ENCODE measurements around the gene HK2. TPM values are rescaled to one million over a fixed set of nuclear protein-coding genes. Genes with fewer than 3 reads are reported as not detected.

Gene HK2
- total RNA-seq, 2 donors from 2014 or later = 3.4 to 8.1 TPM

DNA sequence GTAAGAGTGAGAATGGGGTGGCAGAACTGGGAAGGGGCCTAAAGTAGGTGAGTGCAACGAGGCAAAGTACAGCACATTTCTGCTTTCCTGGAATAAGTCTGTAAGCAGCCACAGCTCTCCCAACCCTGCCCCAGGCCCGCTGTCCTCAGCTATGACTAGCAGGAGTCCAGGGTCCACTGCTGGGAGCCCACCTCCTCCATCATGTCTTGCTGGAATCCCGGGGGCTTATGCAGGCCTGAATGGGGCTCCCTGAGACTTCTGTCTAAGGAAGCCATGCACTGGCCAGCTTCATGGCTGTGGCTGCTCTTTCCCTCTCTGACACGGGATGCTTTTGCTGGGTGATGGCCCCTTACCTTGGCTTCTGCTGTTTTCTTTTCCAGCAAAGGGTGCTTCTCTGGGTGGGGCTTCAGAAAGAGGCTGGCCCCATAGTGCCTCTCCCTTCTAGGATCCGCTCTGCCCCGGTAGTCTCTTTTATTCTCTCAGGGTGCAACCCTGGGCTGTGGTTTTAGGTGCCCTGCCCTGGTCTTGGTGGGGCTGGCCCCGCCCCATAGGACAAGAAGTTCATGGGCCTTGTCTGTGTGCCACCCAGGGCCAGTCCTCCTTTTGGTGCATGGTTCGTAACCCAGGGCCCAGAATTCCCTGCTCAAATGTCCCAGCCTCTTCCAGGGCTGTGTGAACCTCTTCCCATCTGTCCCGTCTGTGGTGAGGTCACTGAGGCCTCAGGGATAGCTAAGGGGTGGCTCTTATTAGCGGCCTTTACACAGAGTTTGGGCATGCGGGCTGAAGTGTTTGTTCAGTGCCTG is 90.7 kb downstream of the HK2 start:
- H3K4me3 ChIP-seq = no peak overlapping the region
- DNase-seq (ENCODE audit: low spot score) = no peak
- no peaks in the 10 kb centered on the region for H3K9me3 ChIP-seq

DNA sequence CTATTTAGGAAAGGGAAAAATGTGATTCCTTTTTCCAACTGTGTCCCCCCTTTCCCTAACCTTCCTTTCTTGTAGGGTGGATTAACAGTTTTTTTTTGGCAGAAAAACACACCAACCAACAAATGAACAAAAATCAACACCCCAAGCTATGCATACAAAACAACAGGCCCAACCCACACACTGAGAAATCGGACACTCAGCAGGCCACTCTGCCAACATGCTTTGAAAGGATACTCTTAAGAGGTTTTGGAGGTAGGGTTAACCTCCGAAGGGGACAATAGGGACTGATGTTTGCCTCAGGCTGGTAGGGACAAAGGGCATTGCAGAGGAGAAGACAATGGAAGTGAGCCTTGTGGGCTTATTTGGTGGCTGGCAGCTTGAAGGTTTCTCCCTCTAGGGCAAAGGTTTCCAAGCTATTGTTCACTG is 91.4 kb downstream of the HK2 start:
- Histone ChIP-seq H3K36me3 (no peaks in the 10 kb centered on the region), H3K4me3 (no peak overlapping the region), H3K4me1 (no peaks in the 10 kb centered on the region), H3K27ac (no peak overlapping the region), H3K27me3 (no peaks in the 10 kb centered on the region), H3K9me3 (no peaks in the 10 kb centered on the region)
- DNase-seq (ENCODE audit: low spot score) = no peak
- TF ChIP-seq, protein P1, sequence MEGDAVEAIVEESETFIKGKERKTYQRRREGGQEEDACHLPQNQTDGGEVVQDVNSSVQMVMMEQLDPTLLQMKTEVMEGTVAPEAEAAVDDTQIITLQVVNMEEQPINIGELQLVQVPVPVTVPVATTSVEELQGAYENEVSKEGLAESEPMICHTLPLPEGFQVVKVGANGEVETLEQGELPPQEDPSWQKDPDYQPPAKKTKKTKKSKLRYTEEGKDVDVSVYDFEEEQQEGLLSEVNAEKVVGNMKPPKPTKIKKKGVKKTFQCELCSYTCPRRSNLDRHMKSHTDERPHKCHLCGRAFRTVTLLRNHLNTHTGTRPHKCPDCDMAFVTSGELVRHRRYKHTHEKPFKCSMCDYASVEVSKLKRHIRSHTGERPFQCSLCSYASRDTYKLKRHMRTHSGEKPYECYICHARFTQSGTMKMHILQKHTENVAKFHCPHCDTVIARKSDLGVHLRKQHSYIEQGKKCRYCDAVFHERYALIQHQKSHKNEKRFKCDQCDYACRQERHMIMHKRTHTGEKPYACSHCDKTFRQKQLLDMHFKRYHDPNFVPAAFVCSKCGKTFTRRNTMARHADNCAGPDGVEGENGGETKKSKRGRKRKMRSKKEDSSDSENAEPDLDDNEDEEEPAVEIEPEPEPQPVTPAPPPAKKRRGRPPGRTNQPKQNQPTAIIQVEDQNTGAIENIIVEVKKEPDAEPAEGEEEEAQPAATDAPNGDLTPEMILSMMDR (IDR thresholded peaks at IDR 0.05) = no peak

More for the DNA sequence above, 90.7 kb downstream of the HK2 start:
- TF ChIP-seq, protein P1 (IDR thresholded peaks at IDR 0.05) = no peak
- H3K36me3 ChIP-seq = no peaks in the 10 kb centered on the region
- no peaks in the 10 kb centered on the region for H3K27me3 ChIP-seq
- H3K27ac ChIP-seq = no peak overlapping the region
- H3K4me1 ChIP-seq = peaks cover 0 to 5% of the 10 kb centered on the region in 2 donors

DNA sequence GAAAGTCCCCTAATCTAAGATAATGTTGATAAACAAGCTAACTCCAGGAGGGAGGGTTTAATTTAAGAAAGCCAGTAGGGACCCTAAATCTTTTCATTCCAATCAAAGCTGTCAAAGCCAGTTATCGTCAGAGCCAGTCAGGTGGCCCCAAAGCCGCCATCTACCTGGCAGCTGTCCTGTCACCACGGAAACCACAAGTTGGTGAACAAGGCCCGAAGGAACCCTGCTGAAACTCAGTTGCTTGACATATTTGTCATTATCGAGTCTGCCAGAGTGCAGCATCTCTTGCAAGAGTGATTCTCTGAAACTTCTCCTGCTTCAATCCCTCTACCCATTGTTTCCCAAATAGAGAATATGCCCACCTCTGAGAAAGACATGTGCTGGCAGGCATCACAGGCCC is 93.7 kb downstream of the HK2 start:
- TF ChIP-seq, protein P1 (IDR thresholded peaks at IDR 0.05) = no peak

DNA sequence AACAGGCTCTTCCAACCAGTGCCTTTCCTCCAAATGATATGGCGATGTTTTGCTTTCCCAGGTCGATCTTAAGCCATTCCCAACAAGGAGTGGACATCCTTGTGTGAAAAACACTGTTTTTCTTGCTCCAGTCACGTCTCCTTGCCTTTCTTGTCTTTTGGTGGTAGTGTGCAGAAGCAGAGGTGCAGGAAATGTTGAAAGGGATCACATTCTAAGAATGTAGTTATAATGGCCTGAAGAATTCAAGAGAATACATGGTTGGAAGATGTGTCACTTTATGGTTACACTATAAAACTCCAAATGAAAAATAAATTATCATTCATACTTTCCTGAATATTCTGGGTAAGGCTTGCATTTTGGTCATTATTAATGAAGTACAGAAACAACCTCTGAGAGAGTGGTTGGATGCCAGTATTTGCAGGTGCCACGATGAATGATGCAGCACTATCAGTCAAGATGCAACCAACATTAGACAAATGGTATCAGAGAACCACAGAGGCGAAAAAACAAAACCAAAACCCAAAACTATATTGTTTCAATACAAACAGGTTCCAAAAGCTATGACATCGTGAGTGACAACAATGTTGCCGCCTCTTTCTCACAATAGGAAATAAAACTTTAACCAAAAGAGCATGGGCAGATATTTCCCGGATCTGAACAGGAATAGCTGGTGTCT is 97.0 kb downstream of the HK2 start:
- Histone ChIP-seq H3K27ac (no peak overlapping the region), H3K9me3 (no peaks in the 10 kb centered on the region), H3K27me3 (no peaks in the 10 kb centered on the region), H3K4me1 (no peaks in the 10 kb centered on the region), H3K4me3 (no peak overlapping the region), H3K36me3 (no peaks in the 10 kb centered on the region)
- no peak for DNase-seq (ENCODE audit: low spot score)
- TF ChIP-seq, protein P1 (IDR thresholded peaks at IDR 0.05) = no peak

More for the DNA sequence above, 93.7 kb downstream of the HK2 start:
- H3K36me3 ChIP-seq = no peaks in the 10 kb centered on the region
- no peaks in the 10 kb centered on the region for H3K9me3 ChIP-seq
- H3K27ac ChIP-seq = no peak overlapping the region
- no peak overlapping the region for H3K4me3 ChIP-seq
- no peaks in the 10 kb centered on the region for H3K27me3 ChIP-seq
- DNase-seq (ENCODE audit: low spot score) = no peak
- H3K4me1 ChIP-seq = no peaks in the 10 kb centered on the region

DNA sequence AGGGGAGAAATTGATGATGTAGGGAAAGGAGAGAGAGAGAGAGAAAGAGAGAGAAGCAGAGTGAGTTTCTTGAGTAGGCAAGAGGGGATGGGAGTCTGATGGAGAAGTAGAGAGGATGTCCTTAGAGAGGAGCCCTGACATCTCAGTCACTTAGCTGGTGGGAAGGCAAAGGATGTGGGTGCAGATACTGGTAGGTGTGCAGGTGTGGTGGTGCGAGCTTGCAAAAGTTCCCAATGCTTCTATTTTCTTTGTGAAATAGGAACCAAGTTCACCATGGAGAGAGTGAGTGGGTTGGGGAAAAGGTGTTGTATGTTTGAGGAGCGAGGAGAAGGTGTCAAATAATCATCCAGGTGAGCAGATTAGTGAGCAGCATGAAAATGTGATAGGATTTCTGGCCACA is 98.0 kb downstream of the HK2 start:
- no peaks in the 10 kb centered on the region for H3K27me3 ChIP-seq
- no peak overlapping the region for H3K27ac ChIP-seq
- H3K36me3 ChIP-seq = no peaks in the 10 kb centered on the region
- no peaks in the 10 kb centered on the region for H3K9me3 ChIP-seq
- no peaks in the 10 kb centered on the region for H3K4me1 ChIP-seq
- TF ChIP-seq, protein P1 (IDR thresholded peaks at IDR 0.05) = no peak
- no peak overlapping the region for H3K4me3 ChIP-seq
- DNase-seq (ENCODE audit: low spot score) = no peak

Data from right atrium auricular region (tissue), 2 donors.